GM06990 (cell line): ENCODE measurements around the gene KANK3.

ENCODE experiments used
- DNase-seq: peaks from one replicate; pipeline ENCODE4 v3.0.0-alpha.2; 2011; ENCODE audit not compliant: insufficient read length; ENCODE audit errors: extremely low read depth
- H3K27me3 ChIP-seq: replicated peaks from 2 replicates; pipeline ENCODE4 v1.6.0; 2011; ENCODE audit warnings: low read length; ENCODE audit not compliant: control insufficient read depth, insufficient read depth
- H3K36me3 ChIP-seq: 2 replicates; pipeline ENCODE4 v1.5.1; 2011; ENCODE audit warnings: low read length; ENCODE audit not compliant: control insufficient read depth, insufficient read depth
- H3K4me3 ChIP-seq: replicated peaks from 2 replicates; pipeline ENCODE4 v1.5.1; 2011; ENCODE audit warnings: low read depth, mild to moderate bottlenecking, control low read depth, low read length
- CTCF ChIP-seq: IDR thresholded peaks from 2 replicates; pipeline ENCODE4 v1.5.1; 2011; ENCODE audit warnings: low read length, control low read depth, mild to moderate bottlenecking, inconsistent platforms; ENCODE audit not compliant: insufficient read depth, poor library complexity, severe bottlenecking

Gene KANK3

GRCh38 chr19:8342684-8343482 is at the start of gene KANK3:
KANK3 (minus strand) TSS chr19:8343262; CDS start chr19:8337828, 5,434 bp downstream.
- no peaks in the 10 kb centered on the region for H3K36me3 ChIP-seq
- no peak for TF ChIP-seq CTCF
- DNase-seq = peak; percentile 87
- H3K27me3 ChIP-seq = no peaks in the 10 kb centered on the region; the same call in 1 of the 2 replicates
- peak within 1 kb of the TSS; percentile 46 for H3K4me3 ChIP-seq

GRCh38 chr19:8392017-8392591 is 49.0 kb upstream of the KANK3 start:
- DNase-seq = no peak
- TF ChIP-seq CTCF = no peak
- Histone ChIP-seq H3K4me3 (no peak overlapping the region), H3K27me3 (no peaks in the 10 kb centered on the region), H3K36me3 (no peaks in the 10 kb centered on the region; the same call in none of the 2 replicates)

GRCh38 chr19:8391198-8392016 is 48.3 kb upstream of the KANK3 start:
- H3K4me3 ChIP-seq = peak overlapping the region; percentile 77; the same call in 1 of the 2 replicates

GRCh38 chr19:8390617-8390981 is 47.5 kb upstream of the KANK3 start:
- H3K36me3 ChIP-seq = no peaks in the 10 kb centered on the region; the same call in none of the 2 replicates
- TF ChIP-seq CTCF = no peak
- peak; percentile 90 for DNase-seq

More at GRCh38 chr19:8391198-8392016, 48.3 kb upstream of the KANK3 start:
- Histone ChIP-seq H3K36me3 (no peaks in the 10 kb centered on the region; the same call in none of the 2 replicates), H3K27me3 (no peaks in the 10 kb centered on the region)
- DNase-seq = no peak
- TF ChIP-seq CTCF = no peak

GRCh38 chr19:8389891-8390616 is 47.0 kb upstream of the KANK3 start, which contains the start of gene RAB11B:
RAB11B (plus strand) TSS chr19:8390360; CDS start chr19:8390417, 57 bp downstream.
- Histone ChIP-seq H3K27me3 (no peaks in the 10 kb centered on the region), H3K4me3 (peak within 1 kb of the TSS; percentile 77), H3K36me3 (no peaks in the 10 kb centered on the region; the same call in 1 of the 2 replicates)
- DNase-seq = peak; percentile 99
- TF ChIP-seq CTCF = no peak

More at GRCh38 chr19:8390617-8390981, 47.5 kb upstream of the KANK3 start:
- Histone ChIP-seq H3K4me3 (peak overlapping the region; percentile 77), H3K27me3 (no peaks in the 10 kb centered on the region)
